ENCODE data around the gene SEMA3D.

- TF ChIP-seq POLR2A (IDR thresholded peaks at IDR 0.05; ENCODE audit: low read length) (no peak), GATA1 (IDR thresholded peaks at IDR 0.05; ENCODE audit: low read depth, low read length) (no peak)
Measured at GRCh38 chr7:85031475-85031874, 155.4 kb downstream of the SEMA3D start.
